Measurements from ENCODE around the gene CTLA4. TPM values are rescaled to one million over a fixed set of nuclear protein-coding genes. Genes with fewer than 3 reads are reported as not detected.

The CTLA4 gene
- total and polyA plus RNA-seq, 12 donors = 0.13 to 1.6 (median 0.61) TPM; not detected in 4

GRCh38 chr2:203855274-203855673, 12.3 kb upstream of the CTLA4 start:
- Histone ChIP-seq H3K27ac (no peak overlapping the region), H3K9me3 (no peaks in the 10 kb centered on the region), H3K4me3 (no peak overlapping the region), H3K4me1 (peaks cover 0 to 18% (median 0%) of the 10 kb centered on the region in 9 donors), H3K27me3 (no peaks in the 10 kb centered on the region), H3K36me3 (no peaks in the 10 kb centered on the region)
- DNase-seq = no peak
- ATAC-seq = no peak
- intact Hi-C loops (cut with DNase I) = no loop called here
- TF ChIP-seq CTCF (IDR thresholded peaks at IDR 0.05) = no peak

GRCh38 chr2:203857656-203858055, 9.9 kb upstream of the CTLA4 start:
- DNase-seq (no peak), ATAC-seq (no peak)
- no peaks in the 10 kb centered on the region for H3K27me3 ChIP-seq
- no peaks in the 10 kb centered on the region for H3K9me3 ChIP-seq
- H3K36me3 ChIP-seq = no peaks in the 10 kb centered on the region
- TF ChIP-seq CTCF (IDR thresholded peaks at IDR 0.05) = no peak
- intact Hi-C loops (cut with DNase I) = no loop called here
- no peak overlapping the region for H3K27ac ChIP-seq
- no peak overlapping the region for H3K4me3 ChIP-seq
- WGBS, 2 donors = 52 to 77% methylated on average over 2 of the region's 2 CpGs
- peaks cover 0 to 18% (median 0%) of the 10 kb centered on the region in 9 donors for H3K4me1 ChIP-seq

GRCh38 chr2:203858176-203858575, 9.4 kb upstream of the CTLA4 start:
- ATAC-seq (no peak), DNase-seq (no peak)
- peaks cover 0 to 2% (median 0%) of the 10 kb centered on the region in 11 donors for H3K9me3 ChIP-seq
- no peak overlapping the region for H3K27ac ChIP-seq
- WGBS, 2 donors = 90 to 96% methylated on average over 2 of the region's 2 CpGs
- no peaks in the 10 kb centered on the region for H3K36me3 ChIP-seq
- intact Hi-C loops (cut with DNase I) = no loop called here
- H3K27me3 ChIP-seq = no peaks in the 10 kb centered on the region
- peaks cover 0 to 18% (median 0%) of the 10 kb centered on the region in 9 donors for H3K4me1 ChIP-seq
- TF ChIP-seq CTCF (IDR thresholded peaks at IDR 0.05) = peak in 1 of 9 donors; percentile 10
- H3K4me3 ChIP-seq = no peak overlapping the region

- no peak overlapping the region for H3K4me3 ChIP-seq
- no peak for ATAC-seq
- TF ChIP-seq CTCF (IDR thresholded peaks at IDR 0.05) = no peak
- WGBS, 2 donors = 63 to 73% methylated on average over 3 of the region's 3 CpGs
- DNase-seq = no peak
- peak overlapping the region in 1 of 10 donors; percentile 8 for H3K27ac ChIP-seq
- peaks cover 0 to 18% (median 0%) of the 10 kb centered on the region in 9 donors for H3K4me1 ChIP-seq
- H3K36me3 ChIP-seq = no peaks in the 10 kb centered on the region
- intact Hi-C loops (cut with DNase I) = no loop called here
- H3K9me3 ChIP-seq = peaks cover 0 to 12% (median 0%) of the 10 kb centered on the region in 11 donors
- no peaks in the 10 kb centered on the region for H3K27me3 ChIP-seq
These were observed 8.4 kb upstream of the CTLA4 start for GRCh38 chr2:203859030-203859789.

Data from heart right ventricle (tissue), 16 donors.